Ovary (tissue), 9 donors: Measurements from ENCODE around the gene PNISR. TPM values are rescaled to one million over a fixed set of nuclear protein-coding genes. Genes with fewer than 3 reads are reported as not detected.

Experiments
- DNase-seq, 5 donors: peaks; one replicate each; pipeline ENCODE4 v3.0.0-alpha.2; 2019 to 2020
- H3K27ac ChIP-seq, 2 donors: fragments of 200-600 bp; one replicate each; pipeline versions ENCODE4 v1.5.1 to v1.8.0; 2019 to 2022
- H3K27me3 ChIP-seq: fragments of 200-600 bp; one replicate; pipeline ENCODE4 v1.8.0; 2022
- H3K36me3 ChIP-seq: fragments of 200-600 bp; sonication (generic); one replicate; pipeline ENCODE4 v1.5.1; 2019
- H3K4me1 ChIP-seq: one replicate; pipeline ENCODE4 v1.8.1; 2013; ENCODE audit warnings: mild to moderate bottlenecking, moderate library complexity; ENCODE audit not compliant: insufficient read depth
- H3K4me3 ChIP-seq: fragments of 200-600 bp; sonication (generic); one replicate; pipeline ENCODE4 v1.5.1; 2017
- H3K9me3 ChIP-seq, 2 donors: fragments of 200-600 bp in 1 of 2; sonication (generic) in 1 of 2; one replicate each; pipeline versions ENCODE4 v1.5.1 to v1.8.1; 2013 to 2019; ENCODE audit warnings: mild to moderate bottlenecking in 1 of 2, moderate library complexity in 1 of 2
- CTCF ChIP-seq, 3 donors: fragments of 450-650 bp in 2 of 3; fragments of 200-600 bp in 1 of 3; IDR thresholded peaks; one replicate each; pipeline versions ENCODE4 v1.5.1 to v1.8.0; 2016 to 2022; ENCODE audit warnings: antibody characterized with exemption in 3 of 3, mild to moderate bottlenecking in 1 of 3
- EP300 ChIP-seq: sonication (generic); formaldehyde crosslinking; IDR thresholded peaks from one replicate; pipeline ENCODE4 v1.6.1; 2017; ENCODE audit warnings: antibody characterized with exemption
- POLR2A ChIP-seq: fragments of 450-650 bp; IDR thresholded peaks from one replicate; pipeline ENCODE4 v1.6.1; 2017; ENCODE audit warnings: antibody characterized with exemption, mild to moderate bottlenecking, moderate library complexity
- WGBS, 3 donors: extraction: QIAGEN DNeasy Blood & Tissue Kit in 1 of 3; methylation state at CpG; one replicate each; pipeline versions ENCODE4 v1.1.5 to v1.1.7; 2013 to 2017; 5-methylcytosine and 5-hydroxymethylcytosine counted together
- intact Hi-C, 4 donors: fragments of 100-400 bp; cut with DNase I; formaldehyde crosslinking; loops; one replicate each; pipeline versions ENCODE4 v1.11.0 to v1.15.1; 2022 to 2023
- polyA plus RNA-seq, 2 donors: library from polyadenylated mRNA; stranded (reverse); fragments of 200-250 nt in 1 of 2; fragments of 350-450 nt in 1 of 2; fragmentation: Illumina TruSeq in 1 of 2; extraction: RNeasy Lipid Tissue Mini Kit (QIAGEN cat#74804) in 1 of 2; gene quantifications; one replicate each; pipeline ENCODE4 v1.2.3, GENCODE V29; 2013 to 2014
- total RNA-seq, 7 donors: library from RNA; depleted of rRNA in 2 of 7; stranded (reverse); fragments of >200 nt in 2 of 7; fragmentation: NEBNext Ultra II Directional in 3 of 7; extraction: Animal tissue kit (Norgen Biotek cat#: 25700) in 3 of 7; gene quantifications; one replicate each; pipeline versions ENCODE4 v1.1.0 to v1.2.4, GENCODE V29; 2016 to 2023
- donor health status: DM: no; HTN: no; CAD: no; lungs with moderate emphysema.
- donor health status: DM: no; HTN: no; CAD: no.
- donor health status: Bipolar disorder and iron deficiency.
- donor health status: DM: yes; HTN: yes; CAD: no.
- donor health status: DM: no; HTN: no; CAD: no.
- donor health status: DM: yes; HTN: yes; CAD: no.

PNISR gene
- total and polyA plus RNA-seq, 9 donors = 71.5 to 168 (median 127) TPM

- H3K36me3 ChIP-seq = no peaks in the 10 kb centered on the region
- H3K4me3 ChIP-seq = no peak overlapping the region
- intact Hi-C loops = no loop called here
- no peaks in the 10 kb centered on the region for H3K27me3 ChIP-seq
- WGBS, 3 donors = 2 to 100% (median 95%) methylated on average over 1 of the region's 1 CpG
- no peak for TF ChIP-seq CTCF (IDR thresholded peaks at IDR 0.05)
- no peak for TF ChIP-seq EP300
- TF ChIP-seq POLR2A = no peak
- no peak overlapping the region for H3K27ac ChIP-seq
- H3K4me1 ChIP-seq = no peaks in the 10 kb centered on the region
- no peaks in the 10 kb centered on the region for H3K9me3 ChIP-seq
- no peak for DNase-seq
Observed at GRCh38 chr6:99397287-99397686, 27.8 kb downstream of the PNISR start.

GRCh38 chr6:99393698-99394531 lies 31.2 kb downstream of the PNISR start, which contains the start of gene COQ3:
Gene COQ3, minus strand, starts transcription at chr6:99394195. Its CDS starts 16 bp downstream, at chr6:99394179.
- H3K4me3 ChIP-seq = peak within 1 kb of the TSS; percentile 72
- DNase-seq = peak; percentile 60 to 84 (median 73)
- intact Hi-C loops = no loop called here
- no peaks in the 10 kb centered on the region for H3K9me3 ChIP-seq
- H3K4me1 ChIP-seq = no peaks in the 10 kb centered on the region
- no peaks in the 10 kb centered on the region for H3K27me3 ChIP-seq
- H3K27ac ChIP-seq = peak within 1 kb of the TSS; percentile 70 to 85
- TF ChIP-seq EP300 (no peak), POLR2A (no peak), CTCF (IDR thresholded peaks at IDR 0.05) (no peak)
- no peaks in the 10 kb centered on the region for H3K36me3 ChIP-seq
- WGBS, 3 donors = 5 to 10% (median 9%) methylated on average over 56 of the region's 56 CpGs

- TF ChIP-seq EP300 = no peak
- TF ChIP-seq CTCF (IDR thresholded peaks at IDR 0.05) = no peak
- no peak for TF ChIP-seq POLR2A
- Histone ChIP-seq H3K4me3 (peak overlapping the region; percentile 72), H3K9me3 (no peaks in the 10 kb centered on the region), H3K4me1 (no peaks in the 10 kb centered on the region), H3K27ac (no peak overlapping the region), H3K36me3 (no peaks in the 10 kb centered on the region), H3K27me3 (no peaks in the 10 kb centered on the region)
- intact Hi-C loops = no loop called here
- WGBS, 3 donors = 8 to 21% (median 18%) methylated on average over 2 of the region's 2 CpGs
- no peak for DNase-seq
Observed at GRCh38 chr6:99393366-99393697, 31.8 kb downstream of the PNISR start.

- H3K27ac ChIP-seq = no peak overlapping the region
- DNase-seq = no peak
- H3K36me3 ChIP-seq = no peaks in the 10 kb centered on the region
- no peak overlapping the region for H3K4me3 ChIP-seq
- H3K27me3 ChIP-seq = no peaks in the 10 kb centered on the region
- no peak for TF ChIP-seq CTCF (IDR thresholded peaks at IDR 0.05)
- no peak for TF ChIP-seq EP300
- no peak for TF ChIP-seq POLR2A
- no peaks in the 10 kb centered on the region for H3K9me3 ChIP-seq
- no peaks in the 10 kb centered on the region for H3K4me1 ChIP-seq
- intact Hi-C loops = no loop called here
- WGBS, 3 donors = 92 to 95% (median 92%) methylated on average over 3 of the region's 3 CpGs
Observed at GRCh38 chr6:99390896-99391295, 34.2 kb downstream of the PNISR start.
